Endothelial cell of umbilical vein (primary cell): ENCODE measurements around the gene SLC25A27. TPM values are rescaled to one million over a fixed set of nuclear protein-coding genes. Genes with fewer than 3 reads are reported as not detected.

Experiments used
- BruUV-seq: library from RNA; stranded (reverse); fragments of 400-500 nt; replicated peaks from 2 replicates; lab custom pipeline; 2021; lab: Mats Ljungman, UMichigan
- CTCF ChIA-PET: fragments of 300-600, 350-600 bp; sonication (Branson Sonifier 250); formaldehyde crosslinking; loops from one replicate; lab custom pipeline; 2021; ENCODE audit warnings: antibody characterized with exemption, inconsistent platforms; lab: Charles Lee
- POLR2A ChIA-PET: fragments of 300-600, 350-600 bp; sonication (Branson Sonifier 250); formaldehyde crosslinking; loops from one replicate; lab custom pipeline; 2021; ENCODE audit warnings: antibody characterized with exemption, inconsistent platforms; lab: Charles Lee
- DNase-seq: peaks from one replicate; pipeline ENCODE4 v3.0.0-alpha.2; 2011; ENCODE audit warnings: low read depth, low spot score
- FAIRE-seq: peaks from 2 replicates; lab custom pipeline; 2011; peaks lifted over from hg19 to GRCh38; lab: Jason Lieb, UNC
- H2AFZ ChIP-seq: 2 replicates; pipeline ENCODE4 v1.6.0; 2012; ENCODE audit warnings: low read depth, low read length, control low read depth, inconsistent platforms
- H3K27ac ChIP-seq: 2 replicates; pipeline ENCODE4 v1.5.1; 2011; ENCODE audit warnings: low read depth, mild to moderate bottlenecking, control low read depth, low read length, moderate library complexity; ENCODE audit not compliant: insufficient read depth
- H3K27me3 ChIP-seq, 2 experiments: 2 replicates each; pipeline versions ENCODE4 v1.6.0 to v1.6.1; 2011; ENCODE audit warnings: low read length in 2 of 2, mixed read lengths in 1 of 2; ENCODE audit not compliant: control insufficient read depth in 2 of 2, insufficient read depth in 2 of 2
- H3K36me3 ChIP-seq, 2 experiments: 2 replicates in 1 of 2; 3 replicates in 1 of 2; pipeline ENCODE4 v1.5.1; 2011; ENCODE audit warnings: low read length in 2 of 2, mild to moderate bottlenecking in 1 of 2, moderate library complexity in 1 of 2; ENCODE audit not compliant: control insufficient read depth in 2 of 2, insufficient read depth in 2 of 2; ENCODE audit errors: extremely low read depth in 1 of 2
- H3K4me1 ChIP-seq: 3 replicates; pipeline ENCODE4 v1.5.1; 2011; ENCODE audit warnings: mild to moderate bottlenecking, low read length; ENCODE audit not compliant: control insufficient read depth, insufficient read depth; ENCODE audit errors: extremely low read depth
- H3K4me2 ChIP-seq: 2 replicates; pipeline ENCODE4 v1.6.1; 2011; ENCODE audit warnings: low read length, control low read depth, mixed read lengths; ENCODE audit not compliant: insufficient read depth
- H3K4me3 ChIP-seq, 3 experiments: fragments of 200-600 bp in 1 of 3; sonication (generic), shearing (Covaris generic) in 1 of 3; replicated peaks in 1 of 3; 2 replicates each; pipeline ENCODE4 v1.5.1; 2011 to 2016; ENCODE audit warnings: control low read depth in 3 of 3, low read length in 3 of 3, mild to moderate bottlenecking in 2 of 3, inconsistent platforms in 1 of 3, low read depth in 1 of 3, moderate library complexity in 1 of 3; ENCODE audit not compliant: insufficient read depth in 1 of 3
- H3K79me2 ChIP-seq: 2 replicates; pipeline ENCODE4 v1.6.0; 2012; ENCODE audit warnings: low read length, inconsistent platforms; ENCODE audit not compliant: control insufficient read depth, insufficient read depth
- H3K9ac ChIP-seq: replicated peaks from 2 replicates; pipeline ENCODE3; 2011; ENCODE audit warnings: low read length, control low read depth; ENCODE audit not compliant: insufficient read depth; ENCODE audit errors: extremely low read depth
- H3K9me1 ChIP-seq: replicated peaks from 3 replicates; pipeline ENCODE4 v1.6.0; 2011; ENCODE audit warnings: mild to moderate bottlenecking, low read length; ENCODE audit not compliant: control insufficient read depth, insufficient read depth; ENCODE audit errors: extremely low read depth
- H3K9me3 ChIP-seq: replicated peaks from 2 replicates; pipeline ENCODE4 v1.5.1; 2012; ENCODE audit warnings: low read length, inconsistent platforms; ENCODE audit not compliant: control insufficient read depth, insufficient read depth
- H4K20me1 ChIP-seq: replicated peaks from 2 replicates; pipeline ENCODE3; 2011; ENCODE audit warnings: mild to moderate bottlenecking, low read length; ENCODE audit not compliant: control insufficient read depth, insufficient read depth; ENCODE audit errors: extremely low read depth
- EZH2 ChIP-seq: IDR thresholded peaks from 2 replicates; pipeline ENCODE4 v1.6.1; 2012; ENCODE audit warnings: borderline replicate concordance, low read depth, mild to moderate bottlenecking, moderate library complexity, low read length, inconsistent platforms; ENCODE audit not compliant: severe bottlenecking
- FOS ChIP-seq: IDR thresholded peaks from 2 replicates; pipeline ENCODE4 v1.6.1; 2011; ENCODE audit warnings: mild to moderate bottlenecking, low read length, moderate library complexity, borderline replicate concordance; ENCODE audit not compliant: insufficient read depth
- GATA2 ChIP-seq: IDR thresholded peaks from 2 replicates; pipeline ENCODE4 v1.7.0; 2011; ENCODE audit warnings: low read depth, mild to moderate bottlenecking, moderate library complexity, mixed read lengths, low read length; ENCODE audit not compliant: insufficient read length, insufficient read depth
- JUN ChIP-seq: IDR thresholded peaks from 2 replicates; pipeline ENCODE4 v1.6.1; 2011; ENCODE audit warnings: borderline replicate concordance, low read depth; ENCODE audit not compliant: insufficient read length, insufficient read depth
- MYC ChIP-seq: IDR thresholded peaks from one replicate; pipeline ENCODE4 v1.6.1; 2011; ENCODE audit warnings: mild to moderate bottlenecking, low read depth, low read length
- POLR2A ChIP-seq: IDR thresholded peaks from 2 replicates; pipeline ENCODE4 v1.6.1; 2012; ENCODE audit warnings: low read depth, mild to moderate bottlenecking, control low read depth, low read length
- POLR2AphosphoS5 ChIP-seq: IDR thresholded peaks from 2 replicates; pipeline ENCODE4 v1.6.1; 2012; ENCODE audit warnings: low read depth, mild to moderate bottlenecking, control low read depth, low read length, moderate library complexity; ENCODE audit not compliant: insufficient read depth
- dilution Hi-C: fragments of 300-500 bp; cut with MboI; formaldehyde crosslinking; loops from one replicate; pipeline ENCODE4 v1.15.0; 2019; ENCODE audit warnings: low sequenced_read_pairs; ENCODE audit not compliant: extremely low pct_ligation_motif_present
- intact Hi-C: fragments of 100-400 bp; cut with micrococcal nuclease; formaldehyde crosslinking; loops from one replicate; pipeline ENCODE4 v1.10.0; 2022
- polyA plus RNA-seq, 4 experiments: library from polyadenylated mRNA; depleted of rRNA in 3 of 4; stranded (reverse) in 3 of 4; unstranded in 1 of 4; fragments of >200 nt; gene quantifications; 2 replicates each; pipeline versions ENCODE4 v1.2.1 to v1.2.3, GENCODE V29; 2011 to 2012; ENCODE audit warnings: missing spikeins in 1 of 4
- total RNA-seq: library from RNA; stranded (reverse); gene quantifications from 2 replicates; pipeline ENCODE4 v1.2.3, GENCODE V29; 2021
- TF ChIP-seq, protein P1 (sequence below): IDR thresholded peaks from 2 replicates; pipeline ENCODE4 v1.6.1; 2011; ENCODE audit not compliant: insufficient read depth, insufficient read length
- TF ChIP-seq, protein P2 (sequence below), 2 donors: IDR thresholded peaks; 1 replicate in 1 of 2; 2 replicates in 1 of 2; pipeline ENCODE4 v1.5.1; 2011; ENCODE audit warnings: low read length in 2 of 2, mild to moderate bottlenecking in 2 of 2, moderate library complexity in 2 of 2, control low read depth in 1 of 2, inconsistent platforms in 1 of 2, low read depth in 1 of 2; ENCODE audit not compliant: insufficient read depth in 1 of 2; ENCODE audit errors: extremely low read depth in 1 of 2

Gene SLC25A27
- total and polyA plus RNA-seq, 2 donors (not counting 3 experiments of a cell fraction or from before 2014, with no cell fraction given), result 3.3 to 4.0 TPM

DNA sequence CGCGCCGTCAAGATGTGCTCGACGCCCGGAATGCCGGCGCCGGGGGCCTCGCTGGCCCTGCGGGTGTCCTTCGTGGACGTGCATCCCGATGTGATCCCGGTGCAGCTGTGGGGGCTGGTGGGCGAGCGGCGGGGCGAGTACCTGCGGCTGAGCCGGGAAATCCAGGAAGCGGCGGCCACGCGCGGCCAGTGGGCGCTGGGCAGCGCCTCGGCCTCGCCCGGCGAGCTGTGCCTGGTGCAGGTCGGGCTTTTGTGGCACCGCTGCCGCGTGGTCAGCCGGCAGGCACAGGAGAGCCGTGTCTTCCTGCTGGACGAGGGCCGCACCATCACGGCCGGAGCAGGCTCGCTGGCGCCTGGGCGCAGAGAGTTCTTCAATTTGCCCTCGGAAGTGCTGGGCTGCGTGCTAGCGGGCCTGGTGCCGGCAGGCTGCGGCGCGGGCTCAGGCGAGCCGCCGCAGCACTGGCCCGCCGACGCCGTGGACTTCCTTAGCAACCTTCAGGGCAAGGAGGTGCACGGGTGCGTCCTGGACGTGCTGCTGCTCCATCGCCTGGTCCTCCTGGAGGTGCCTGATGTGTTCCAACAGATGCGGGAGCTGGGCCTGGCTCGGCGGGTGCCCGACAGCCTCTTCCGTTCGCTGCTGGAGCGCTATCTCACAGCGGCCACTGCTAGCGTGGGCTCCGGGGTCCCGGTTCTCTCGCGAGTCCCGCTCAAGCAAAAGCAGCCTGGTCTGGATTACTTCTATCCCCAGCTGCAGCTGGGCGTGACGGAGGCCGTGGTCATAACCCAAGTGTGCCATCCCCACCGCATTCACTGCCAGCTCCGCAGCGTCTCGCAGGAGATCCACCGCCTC, 35.6 kb downstream of the SLC25A27 start:
- ChIA-PET POLR2A (no interaction called here), CTCF (no interaction called here)
- H3K4me2 ChIP-seq, result no peak overlapping the region
- no peak for DNase-seq
- no peaks in the 10 kb centered on the region for H3K9me3 ChIP-seq
- no peaks in the 10 kb centered on the region for H3K36me3 ChIP-seq
- FAIRE-seq, result no peak
- no TSS peak for BruUV-seq
- dilution Hi-C loops (no loop called here), intact Hi-C loops (no loop called here)
- TF ChIP-seq FOS, result no peak
- TF ChIP-seq EZH2, result no peak
- TF ChIP-seq GATA2, result no peak
- no peak for TF ChIP-seq POLR2A
- no peak for TF ChIP-seq JUN
- TF ChIP-seq MYC, result no peak
- TF ChIP-seq, protein P1, sequence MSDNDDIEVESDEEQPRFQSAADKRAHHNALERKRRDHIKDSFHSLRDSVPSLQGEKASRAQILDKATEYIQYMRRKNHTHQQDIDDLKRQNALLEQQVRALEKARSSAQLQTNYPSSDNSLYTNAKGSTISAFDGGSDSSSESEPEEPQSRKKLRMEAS, result no peak
- TF ChIP-seq, protein P2, sequence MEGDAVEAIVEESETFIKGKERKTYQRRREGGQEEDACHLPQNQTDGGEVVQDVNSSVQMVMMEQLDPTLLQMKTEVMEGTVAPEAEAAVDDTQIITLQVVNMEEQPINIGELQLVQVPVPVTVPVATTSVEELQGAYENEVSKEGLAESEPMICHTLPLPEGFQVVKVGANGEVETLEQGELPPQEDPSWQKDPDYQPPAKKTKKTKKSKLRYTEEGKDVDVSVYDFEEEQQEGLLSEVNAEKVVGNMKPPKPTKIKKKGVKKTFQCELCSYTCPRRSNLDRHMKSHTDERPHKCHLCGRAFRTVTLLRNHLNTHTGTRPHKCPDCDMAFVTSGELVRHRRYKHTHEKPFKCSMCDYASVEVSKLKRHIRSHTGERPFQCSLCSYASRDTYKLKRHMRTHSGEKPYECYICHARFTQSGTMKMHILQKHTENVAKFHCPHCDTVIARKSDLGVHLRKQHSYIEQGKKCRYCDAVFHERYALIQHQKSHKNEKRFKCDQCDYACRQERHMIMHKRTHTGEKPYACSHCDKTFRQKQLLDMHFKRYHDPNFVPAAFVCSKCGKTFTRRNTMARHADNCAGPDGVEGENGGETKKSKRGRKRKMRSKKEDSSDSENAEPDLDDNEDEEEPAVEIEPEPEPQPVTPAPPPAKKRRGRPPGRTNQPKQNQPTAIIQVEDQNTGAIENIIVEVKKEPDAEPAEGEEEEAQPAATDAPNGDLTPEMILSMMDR (IDR thresholded peaks at IDR 0.05; ENCODE audit: extremely low read depth in 1 of 2, insufficient read depth in 1 of 2, low read depth in 1 of 2, low read length in 2 of 2), result no peak
- no peak for TF ChIP-seq POLR2AphosphoS5
- no peak overlapping the region for H2AFZ ChIP-seq
- H3K27me3 ChIP-seq, result peaks cover 0 to 3% of the 10 kb centered on the region in 2 experiments
- H3K4me3 ChIP-seq, result no peak overlapping the region
- no peaks in the 10 kb centered on the region for H3K4me1 ChIP-seq
- no peaks in the 10 kb centered on the region for H3K9me1 ChIP-seq
- H3K79me2 ChIP-seq, result no peaks in the 10 kb centered on the region
- no peak overlapping the region for H3K27ac ChIP-seq
- H3K9ac ChIP-seq, result no peak overlapping the region
- H4K20me1 ChIP-seq, result no peaks in the 10 kb centered on the region
